Psoas muscle (tissue), 8 donors: Measurements from ENCODE around the gene KRTAP10-8. TPM values are rescaled to one million over a fixed set of nuclear protein-coding genes. Genes with fewer than 3 reads are reported as not detected.

ENCODE experiments used
- ATAC-seq, 4 donors: fragments of 200-7000 bp; cut with Tn5 transposase; one replicate each; pipeline ENCODE4 v1.9.1; 2020; ENCODE audit warnings: moderate library complexity in 3 of 4, mild to moderate bottlenecking in 2 of 4
- DNase-seq, 2 donors: peaks; one replicate each; pipeline ENCODE4 v3.0.0-alpha.2; 2020
- H3K27ac ChIP-seq: fragments of 200-600 bp; one replicate; pipeline ENCODE4 v1.8.0; 2022
- H3K27me3 ChIP-seq, 3 donors: fragments of 200-600 bp in 1 of 3; one replicate each; pipeline versions ENCODE4 v1.6.1 to v1.8.0; 2013 to 2022; ENCODE audit warnings: low read length in 2 of 3, mild to moderate bottlenecking in 2 of 3, moderate library complexity in 1 of 3; ENCODE audit not compliant: insufficient read depth in 3 of 3
- H3K36me3 ChIP-seq, 2 donors: fragments of 200-600 bp in 1 of 2; one replicate each; pipeline versions ENCODE4 v1.6.1 to v1.8.0; 2013 to 2022; ENCODE audit warnings: low read depth in 1 of 2, mild to moderate bottlenecking in 1 of 2, moderate library complexity in 1 of 2; ENCODE audit not compliant: insufficient read depth in 1 of 2
- H3K4me1 ChIP-seq: fragments of 200-600 bp; one replicate; pipeline ENCODE4 v1.8.0; 2022
- H3K4me3 ChIP-seq: fragments of 200-600 bp; one replicate; pipeline ENCODE4 v1.8.0; 2022; ENCODE audit warnings: mild to moderate bottlenecking
- H3K9me3 ChIP-seq: fragments of 200-600 bp; one replicate; pipeline ENCODE4 v1.8.0; 2022
- WGBS, 3 donors: extraction: QIAGEN DNeasy Blood & Tissue Kit; methylation state at CpG; one replicate each; pipeline versions ENCODE4 v1.1.6 to v1.1.7; 2013; 5-methylcytosine and 5-hydroxymethylcytosine counted together
- intact Hi-C, 2 donors: fragments of 100-400 bp; cut with DNase I; formaldehyde crosslinking; loops; one replicate each; pipeline versions ENCODE4 v1.11.0 to v1.14.2; 2022
- polyA plus RNA-seq, 3 donors: library from polyadenylated mRNA; stranded (reverse); fragments of 200-250 nt; gene quantifications; one replicate each; pipeline ENCODE4 v1.2.3, GENCODE V29; 2013
- total RNA-seq, 4 donors: library from RNA; stranded (reverse); fragmentation: NEBNext Ultra II Directional in 2 of 4; extraction: Animal tissue kit (Norgen Biotek cat#: 25700) in 2 of 4; gene quantifications; one replicate each; pipeline versions ENCODE4 v1.2.1 to v1.2.4, GENCODE V29; 2021 to 2023
- TF ChIP-seq, protein P1 (sequence below): fragments of 200-600 bp; IDR thresholded peaks from one replicate; pipeline ENCODE4 v1.8.0; 2022; ENCODE audit warnings: antibody characterized with exemption
- donor health status: healthy with polysubstance abuse.
- donor health status: DM: no; HTN: no; CAD: no; lungs with moderate emphysema.
- donor health status: Bipolar disorder and iron deficiency.
- donor health status: healthy.
- donor health status: DM: yes; HTN: yes; CAD: no.
- donor health status: DM: no; HTN: no; CAD: no.
- donor health status: DM: no; HTN: no; CAD: no.
- donor health status: DM: yes; HTN: yes; CAD: no.

Gene KRTAP10-8
- total and polyA plus RNA-seq, 7 donors: not detected

- peaks cover 0 to 16% (median 0%) of the 10 kb centered on the region in 3 donors for H3K27me3 ChIP-seq
- H3K9me3 ChIP-seq: peaks cover 11% of the 10 kb centered on the region
- H3K27ac ChIP-seq: no peak overlapping the region
- no peak overlapping the region for H3K4me3 ChIP-seq
- TF ChIP-seq, protein P1, sequence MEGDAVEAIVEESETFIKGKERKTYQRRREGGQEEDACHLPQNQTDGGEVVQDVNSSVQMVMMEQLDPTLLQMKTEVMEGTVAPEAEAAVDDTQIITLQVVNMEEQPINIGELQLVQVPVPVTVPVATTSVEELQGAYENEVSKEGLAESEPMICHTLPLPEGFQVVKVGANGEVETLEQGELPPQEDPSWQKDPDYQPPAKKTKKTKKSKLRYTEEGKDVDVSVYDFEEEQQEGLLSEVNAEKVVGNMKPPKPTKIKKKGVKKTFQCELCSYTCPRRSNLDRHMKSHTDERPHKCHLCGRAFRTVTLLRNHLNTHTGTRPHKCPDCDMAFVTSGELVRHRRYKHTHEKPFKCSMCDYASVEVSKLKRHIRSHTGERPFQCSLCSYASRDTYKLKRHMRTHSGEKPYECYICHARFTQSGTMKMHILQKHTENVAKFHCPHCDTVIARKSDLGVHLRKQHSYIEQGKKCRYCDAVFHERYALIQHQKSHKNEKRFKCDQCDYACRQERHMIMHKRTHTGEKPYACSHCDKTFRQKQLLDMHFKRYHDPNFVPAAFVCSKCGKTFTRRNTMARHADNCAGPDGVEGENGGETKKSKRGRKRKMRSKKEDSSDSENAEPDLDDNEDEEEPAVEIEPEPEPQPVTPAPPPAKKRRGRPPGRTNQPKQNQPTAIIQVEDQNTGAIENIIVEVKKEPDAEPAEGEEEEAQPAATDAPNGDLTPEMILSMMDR: no peak
- intact Hi-C loops: no loop called here
- H3K36me3 ChIP-seq: no peaks in the 10 kb centered on the region
- H3K4me1 ChIP-seq: no peaks in the 10 kb centered on the region
- DNase-seq (no peak), ATAC-seq (no peak)
- 55 to 65% (median 61%) methylated on average over 16 to 18 of the region's 18 CpGs for whole genome bisulfite sequencing, 3 donors
Measured at GRCh38 chr21:44628707-44629391, 17.0 kb downstream of the KRTAP10-8 start.

GRCh38 chr21:44630440-44630839 is 18.6 kb downstream of the KRTAP10-8 start:
- DNase-seq (no peak), ATAC-seq (no peak)
- Histone ChIP-seq H3K4me3 (no peak overlapping the region), H3K27me3 (peaks cover 0 to 22% (median 0%) of the 10 kb centered on the region in 3 donors), H3K4me1 (no peaks in the 10 kb centered on the region), H3K27ac (no peak overlapping the region), H3K36me3 (no peaks in the 10 kb centered on the region), H3K9me3 (peaks cover 6% of the 10 kb centered on the region)
- 73 to 80% (median 75%) methylated on average over 2 of the region's 2 CpGs for WGBS, 3 donors
- TF ChIP-seq, protein P1: no peak
- intact Hi-C loops: no loop called here

GRCh38 chr21:44632067-44632466 is 20.2 kb downstream of the KRTAP10-8 start:
- no peak overlapping the region for H3K4me3 ChIP-seq
- peaks cover 6% of the 10 kb centered on the region for H3K9me3 ChIP-seq
- 78 to 97% (median 83%) methylated on average over 1 of the region's 1 CpG for WGBS, 3 donors
- TF ChIP-seq, protein P1: no peak
- ATAC-seq: no peak
- intact Hi-C loops: no loop called here
- DNase-seq: no peak
- H3K27ac ChIP-seq: no peak overlapping the region
- H3K27me3 ChIP-seq: peaks cover 0 to 24% (median 4%) of the 10 kb centered on the region in 3 donors
- no peaks in the 10 kb centered on the region for H3K4me1 ChIP-seq
- no peaks in the 10 kb centered on the region for H3K36me3 ChIP-seq

DNA sequence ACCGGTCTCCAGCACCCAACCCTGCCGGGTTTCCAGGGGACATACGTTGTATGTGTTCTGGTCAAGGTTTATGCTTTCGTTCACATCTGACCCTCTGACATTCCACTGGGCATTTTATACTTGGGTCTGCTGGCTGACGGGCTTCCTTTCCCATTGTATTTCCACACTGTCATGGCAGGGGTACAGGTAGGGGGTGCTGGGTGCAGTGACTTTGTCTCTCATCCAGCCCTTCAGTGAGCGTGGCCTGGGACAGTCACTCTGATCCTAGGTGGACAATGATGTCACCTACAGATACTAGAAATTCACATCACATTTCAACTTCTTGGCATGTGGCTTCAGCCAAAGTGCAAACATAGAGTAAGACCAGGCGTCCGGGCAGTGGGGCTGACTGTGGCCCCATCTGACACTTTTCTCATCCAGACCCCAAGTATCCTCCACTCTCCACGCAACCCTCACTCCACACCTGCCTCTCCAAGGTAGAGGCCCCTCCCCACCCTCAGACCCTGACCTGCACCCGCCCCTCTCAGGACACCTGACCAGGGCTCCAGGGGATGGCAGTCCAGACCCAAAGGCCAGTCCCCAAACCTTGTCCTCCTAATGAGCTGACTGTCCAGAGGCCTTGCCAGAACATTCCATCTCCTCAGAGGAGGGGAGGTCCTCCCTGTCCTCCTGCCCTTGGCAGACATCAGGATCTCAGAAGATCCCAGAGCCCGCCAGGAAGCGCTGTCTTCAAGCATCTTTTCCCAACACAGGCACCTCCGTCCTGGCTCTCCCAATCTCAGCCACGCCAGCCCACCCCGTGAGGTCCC is 24.5 kb downstream of the KRTAP10-8 start:
- Histone ChIP-seq H3K4me3 (no peak overlapping the region), H3K4me1 (no peaks in the 10 kb centered on the region), H3K27me3 (peaks cover 0 to 33% (median 14%) of the 10 kb centered on the region in 3 donors), H3K36me3 (no peaks in the 10 kb centered on the region), H3K9me3 (peaks cover 6% of the 10 kb centered on the region), H3K27ac (no peak overlapping the region)
- DNase-seq (no peak), ATAC-seq (no peak)
- intact Hi-C loops: no loop called here
- TF ChIP-seq, protein P1: no peak
- 75 to 76% (median 75%) methylated on average over 15 of the region's 15 CpGs for WGBS, 3 donors
